ENCODE data around the gene CERS3.

CERS3 gene

GRCh38 chr15:100553468-100553867 is 24.7 kb upstream of the CERS3 start:
- H3K4me3 ChIP-seq (ENCODE audit: low read depth, low read length): no peak overlapping the region
- no peak for TF ChIP-seq CTCF (IDR thresholded peaks at IDR 0.05; ENCODE audit: borderline replicate concordance, insufficient read depth, low read depth, low read length)

DNA sequence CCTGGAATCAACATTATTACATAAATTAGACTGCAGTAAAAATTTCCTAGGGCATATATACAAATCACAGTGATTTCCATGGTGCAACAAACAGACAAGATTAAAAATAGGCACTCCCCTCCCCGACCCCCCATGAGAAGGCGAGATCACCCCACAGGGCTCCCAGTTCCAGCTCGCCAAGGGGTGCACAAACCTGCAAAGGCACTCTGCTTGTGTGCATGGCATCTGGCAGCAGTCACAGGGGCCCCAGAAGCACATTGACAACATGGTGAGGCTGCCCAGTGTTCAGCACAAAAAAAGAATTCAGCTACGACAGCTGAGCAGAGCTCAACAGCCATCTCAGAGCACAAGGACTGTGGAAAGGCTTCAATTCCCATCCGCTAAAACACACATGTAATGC is 19.2 kb upstream of the CERS3 start:
- no peak for TF ChIP-seq CTCF (IDR thresholded peaks at IDR 0.05; ENCODE audit: borderline replicate concordance, insufficient read depth, low read depth, low read length)
- H3K4me3 ChIP-seq (ENCODE audit: low read depth, low read length): no peak overlapping the region

DNA sequence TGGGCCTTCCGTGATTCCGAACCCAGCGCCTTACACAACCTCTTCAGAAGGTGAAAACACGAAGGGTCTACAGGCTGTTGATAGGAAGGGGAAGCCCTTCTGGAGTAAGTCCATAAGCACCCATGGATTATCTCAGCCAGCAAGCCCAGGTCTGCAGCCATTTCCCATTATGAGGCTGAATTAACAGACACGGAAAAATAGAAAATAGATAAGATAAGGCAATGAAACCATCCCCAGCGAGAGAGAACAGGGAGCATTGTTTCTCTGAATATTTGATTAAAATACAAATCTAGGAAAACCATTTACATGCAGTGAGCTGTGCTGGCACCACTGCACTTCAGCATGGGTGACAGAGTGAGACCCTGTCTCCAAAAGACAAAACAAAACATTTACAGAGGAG is 16.2 kb upstream of the CERS3 start:
- H3K4me3 ChIP-seq (ENCODE audit: low read depth, low read length): no peak overlapping the region
- no peak for TF ChIP-seq CTCF (IDR thresholded peaks at IDR 0.05; ENCODE audit: borderline replicate concordance, insufficient read depth, low read depth, low read length)

GRCh38 chr15:100544338-100544841 is 15.6 kb upstream of the CERS3 start:
- TF ChIP-seq CTCF (IDR thresholded peaks at IDR 0.05; ENCODE audit: borderline replicate concordance, insufficient read depth, low read depth, low read length): no peak
- H3K4me3 ChIP-seq (ENCODE audit: low read depth, low read length): no peak overlapping the region

DNA sequence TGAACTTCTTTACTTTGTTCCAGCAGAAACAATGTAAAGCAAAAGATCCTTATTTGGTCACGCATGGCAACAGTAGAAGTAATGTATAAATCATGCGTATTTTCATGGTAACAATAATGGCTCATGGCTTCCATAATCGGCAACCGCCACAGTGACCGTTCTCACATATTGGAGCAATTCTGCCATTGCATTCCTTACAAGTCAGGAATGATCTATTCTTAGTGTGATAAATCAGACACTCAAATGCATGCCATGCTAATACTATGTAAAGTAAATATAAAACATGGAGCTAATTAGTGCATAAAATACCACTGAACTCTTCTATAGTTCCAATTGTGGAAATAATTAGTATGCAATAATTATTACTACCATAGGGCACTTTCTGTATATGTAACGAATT is 13.5 kb upstream of the CERS3 start:
- TF ChIP-seq CTCF (IDR thresholded peaks at IDR 0.05; ENCODE audit: borderline replicate concordance, insufficient read depth, low read depth, low read length): no peak
- no peak overlapping the region for H3K4me3 ChIP-seq (ENCODE audit: low read depth, low read length)

DNA sequence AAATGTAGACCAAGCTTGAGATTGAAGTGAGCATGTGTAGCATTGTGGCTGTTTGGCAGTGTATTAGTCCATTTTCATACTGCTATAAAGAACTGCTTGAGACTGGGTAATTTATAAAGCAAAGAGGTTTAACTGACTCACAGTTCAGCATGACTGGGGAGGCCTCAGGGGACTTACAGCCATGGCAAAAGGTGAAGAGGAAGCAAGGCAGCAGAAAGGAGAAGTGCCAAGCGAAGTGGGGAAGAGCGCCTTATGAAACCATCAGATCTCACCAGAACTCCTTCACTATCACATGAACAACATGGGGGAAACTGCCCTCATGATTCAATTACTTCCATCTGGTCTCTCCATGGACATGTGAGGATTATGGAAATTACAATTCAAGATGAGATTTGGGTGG is 8.6 kb upstream of the CERS3 start:
- no peak for TF ChIP-seq CTCF (IDR thresholded peaks at IDR 0.05; ENCODE audit: borderline replicate concordance, insufficient read depth, low read depth, low read length)
- H3K4me3 ChIP-seq (ENCODE audit: low read depth, low read length): no peak overlapping the region

DNA sequence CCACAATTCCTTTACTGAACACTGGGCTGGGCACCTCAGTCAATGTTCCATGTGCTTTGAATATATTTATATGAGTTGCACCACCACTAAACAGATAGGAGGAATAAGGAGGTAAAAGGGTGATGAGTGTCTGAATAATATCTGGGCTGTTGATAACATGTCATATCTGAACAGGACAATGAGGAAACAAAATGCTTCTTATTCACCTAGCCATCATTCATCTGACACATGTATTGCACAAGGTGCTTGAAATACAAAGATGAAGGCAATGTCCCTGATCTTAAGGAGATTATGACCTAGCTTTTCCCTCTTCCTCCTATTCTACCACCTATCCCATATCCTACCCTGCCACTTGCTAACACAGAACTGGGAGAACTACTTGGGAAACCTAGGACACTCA is 8.0 kb upstream of the CERS3 start:
- TF ChIP-seq CTCF (IDR thresholded peaks at IDR 0.05; ENCODE audit: borderline replicate concordance, insufficient read depth, low read depth, low read length): no peak
- H3K4me3 ChIP-seq (ENCODE audit: low read depth, low read length): no peak overlapping the region

All from GM12875 (cell line).